ENCODE results near the gene RBMS3.

The RBMS3 gene

GRCh38 chr3:29914861-29915524 lies 634.1 kb downstream of the RBMS3 start:
- no peak for DNase-seq

- no peak for DNase-seq
These were observed 638.7 kb downstream of the RBMS3 start for GRCh38 chr3:29919571-29919970.

- DNase-seq, result no peak
These were observed 642.3 kb downstream of the RBMS3 start for GRCh38 chr3:29922992-29923746.

- no peak for DNase-seq
These were observed 644.1 kb downstream of the RBMS3 start for GRCh38 chr3:29924783-29925561.

- DNase-seq, result no peak
These were observed 645.5 kb downstream of the RBMS3 start for GRCh38 chr3:29926378-29926777.

GRCh38 chr3:29932696-29933325 lies 651.9 kb downstream of the RBMS3 start:
- no peak for DNase-seq

- DNase-seq, result no peak
These were observed 653.1 kb downstream of the RBMS3 start for GRCh38 chr3:29933802-29934490.

GRCh38 chr3:29934751-29935150 lies 653.9 kb downstream of the RBMS3 start:
- DNase-seq, result no peak

GRCh38 chr3:29936054-29936453 lies 655.2 kb downstream of the RBMS3 start:
- no peak for DNase-seq

- DNase-seq, result no peak
These were observed 655.9 kb downstream of the RBMS3 start for GRCh38 chr3:29936766-29937165.

GRCh38 chr3:29937185-29937584 lies 656.3 kb downstream of the RBMS3 start:
- no peak for DNase-seq

- no peak for DNase-seq
These were observed 660.0 kb downstream of the RBMS3 start for GRCh38 chr3:29940759-29941323.

GRCh38 chr3:29942297-29942696 lies 661.4 kb downstream of the RBMS3 start:
- DNase-seq, result no peak

GRCh38 chr3:29949131-29949530 lies 668.3 kb downstream of the RBMS3 start:
- DNase-seq, result no peak

- no peak for DNase-seq
These were observed 669.2 kb downstream of the RBMS3 start for GRCh38 chr3:29949940-29950616.

- no peak for DNase-seq
These were observed 671.6 kb downstream of the RBMS3 start for GRCh38 chr3:29952431-29952830.

GRCh38 chr3:29955413-29955812 lies 674.5 kb downstream of the RBMS3 start:
- no peak for DNase-seq

GRCh38 chr3:29958816-29959215 lies 677.9 kb downstream of the RBMS3 start:
- DNase-seq, result no peak

- no peak for DNase-seq
These were observed 691.0 kb downstream of the RBMS3 start for GRCh38 chr3:29971895-29972294.

GRCh38 chr3:29972320-29972993 lies 691.6 kb downstream of the RBMS3 start:
- DNase-seq, result no peak

- DNase-seq, result no peak
These were observed 692.9 kb downstream of the RBMS3 start for GRCh38 chr3:29973763-29974162.
